ENCODE data around the gene DNAH5.

The DNAH5 gene

DNA sequence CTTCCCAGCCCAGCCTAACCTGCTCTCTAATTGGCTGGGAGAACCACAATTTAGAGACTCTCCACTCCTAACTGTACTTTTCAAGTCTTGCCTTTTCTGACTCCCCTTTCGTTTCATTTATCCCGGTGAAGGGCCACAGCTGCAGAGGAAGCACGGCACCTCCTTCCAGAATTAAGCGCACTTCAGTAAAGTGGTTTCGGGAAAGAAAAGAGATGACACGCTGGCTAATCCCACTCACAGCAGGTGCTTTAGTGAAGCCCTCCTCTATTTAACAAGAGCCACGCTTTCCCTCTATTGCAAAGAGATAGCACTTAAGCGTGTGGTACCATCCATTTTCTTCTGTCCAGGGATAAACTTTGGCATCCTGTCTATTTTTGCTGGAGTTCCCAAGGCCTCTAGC, 4.8 kb downstream of the DNAH5 start:
- CTCF ChIA-PET, result no interaction called here
- no peak overlapping the region for H3K27ac ChIP-seq (ENCODE audit: insufficient read depth in 1 of 2, low read depth in 1 of 2, low read length in 2 of 2, poor library complexity in 1 of 2, severe bottlenecking in 2 of 2)
- DNase-seq, result no peak
- no peaks in the 10 kb centered on the region for H3K4me1 ChIP-seq (ENCODE audit: control extremely low read depth in 1 of 4, control insufficient read depth in 4 of 4, insufficient read depth in 4 of 4, low read length in 3 of 4)
- peaks cover 0 to 3% (median 0%) of the 10 kb centered on the region in 5 experiments for H3K27me3 ChIP-seq (replicated peaks in 2 of 5; ENCODE audit: control insufficient read depth in 4 of 5, insufficient read depth in 5 of 5, low read length in 4 of 5)
- H3K9me3 ChIP-seq (ENCODE audit: control extremely low read depth in 1 of 5, control insufficient read depth in 4 of 5, insufficient read depth in 2 of 5, low read depth in 1 of 5, low read length in 4 of 5), result no peaks in the 10 kb centered on the region
- POLR2A ChIA-PET, result no interaction called here
- whole genome bisulfite sequencing (ENCODE audit: insufficient coverage), result 70% methylated on average over 8 of the region's 8 CpGs
- no peaks in the 10 kb centered on the region for H3K36me3 ChIP-seq (ENCODE audit: control insufficient read depth in 4 of 4, insufficient read depth in 4 of 4, low read length in 3 of 4)
- H3K4me3 ChIP-seq (ENCODE audit: control insufficient read depth in 1 of 7, extremely low read depth in 1 of 7, insufficient read depth in 4 of 7, low read depth in 2 of 7, low read length in 6 of 7), result no peak overlapping the region

GRCh38 chr5:13934921-13935320, 9.6 kb downstream of the DNAH5 start:
- Histone ChIP-seq H3K4me1 (ENCODE audit: control extremely low read depth in 1 of 4, control insufficient read depth in 4 of 4, insufficient read depth in 4 of 4, low read length in 3 of 4) (no peaks in the 10 kb centered on the region), H3K4me3 (ENCODE audit: control insufficient read depth in 1 of 7, extremely low read depth in 1 of 7, insufficient read depth in 4 of 7, low read depth in 2 of 7, low read length in 6 of 7) (no peak overlapping the region), H3K36me3 (ENCODE audit: control insufficient read depth in 4 of 4, insufficient read depth in 4 of 4, low read length in 3 of 4) (no peaks in the 10 kb centered on the region), H3K27me3 (replicated peaks in 2 of 5; ENCODE audit: control insufficient read depth in 4 of 5, insufficient read depth in 5 of 5, low read length in 4 of 5) (peaks cover 0 to 2% (median 0%) of the 10 kb centered on the region in 5 experiments), H3K9me3 (ENCODE audit: control extremely low read depth in 1 of 5, control insufficient read depth in 4 of 5, insufficient read depth in 2 of 5, low read depth in 1 of 5, low read length in 4 of 5) (peaks cover 0 to 5% (median 0%) of the 10 kb centered on the region in 5 experiments), H3K27ac (ENCODE audit: insufficient read depth in 1 of 2, low read depth in 1 of 2, low read length in 2 of 2, poor library complexity in 1 of 2, severe bottlenecking in 2 of 2) (no peak overlapping the region)
- CTCF ChIA-PET, result no interaction called here
- DNase-seq, result no peak
- POLR2A ChIA-PET, result no interaction called here
- WGBS (ENCODE audit: insufficient coverage), result no CpG with 5 or more reads among the region's 1 CpG

GRCh38 chr5:13934125-13934524, 10.4 kb downstream of the DNAH5 start:
- POLR2A ChIA-PET, result no interaction called here
- H3K9me3 ChIP-seq (ENCODE audit: control extremely low read depth in 1 of 5, control insufficient read depth in 4 of 5, insufficient read depth in 2 of 5, low read depth in 1 of 5, low read length in 4 of 5), result peaks cover 0 to 5% (median 0%) of the 10 kb centered on the region in 5 experiments
- no peak for DNase-seq
- WGBS (ENCODE audit: insufficient coverage), result 100% methylated on average over 1 of the region's 2 CpGs
- CTCF ChIA-PET, result no interaction called here
- H3K27ac ChIP-seq (ENCODE audit: insufficient read depth in 1 of 2, low read depth in 1 of 2, low read length in 2 of 2, poor library complexity in 1 of 2, severe bottlenecking in 2 of 2), result no peak overlapping the region
- no peak overlapping the region for H3K4me3 ChIP-seq (ENCODE audit: control insufficient read depth in 1 of 7, extremely low read depth in 1 of 7, insufficient read depth in 4 of 7, low read depth in 2 of 7, low read length in 6 of 7)
- no peaks in the 10 kb centered on the region for H3K4me1 ChIP-seq (ENCODE audit: control extremely low read depth in 1 of 4, control insufficient read depth in 4 of 4, insufficient read depth in 4 of 4, low read length in 3 of 4)
- H3K36me3 ChIP-seq (ENCODE audit: control insufficient read depth in 4 of 4, insufficient read depth in 4 of 4, low read length in 3 of 4), result no peaks in the 10 kb centered on the region
- H3K27me3 ChIP-seq (replicated peaks in 2 of 5; ENCODE audit: control insufficient read depth in 4 of 5, insufficient read depth in 5 of 5, low read length in 4 of 5), result no peaks in the 10 kb centered on the region

- H3K9me3 ChIP-seq (ENCODE audit: control extremely low read depth in 1 of 5, control insufficient read depth in 4 of 5, insufficient read depth in 2 of 5, low read depth in 1 of 5, low read length in 4 of 5), result peaks cover 0 to 5% (median 0%) of the 10 kb centered on the region in 5 experiments
- no peaks in the 10 kb centered on the region for H3K27me3 ChIP-seq (replicated peaks in 2 of 5; ENCODE audit: control insufficient read depth in 4 of 5, insufficient read depth in 5 of 5, low read length in 4 of 5)
- no peaks in the 10 kb centered on the region for H3K36me3 ChIP-seq (ENCODE audit: control insufficient read depth in 4 of 4, insufficient read depth in 4 of 4, low read length in 3 of 4)
- DNase-seq, result no peak
- ChIA-PET POLR2A (no interaction called here), CTCF (no interaction called here)
- no peak overlapping the region for H3K27ac ChIP-seq (ENCODE audit: insufficient read depth in 1 of 2, low read depth in 1 of 2, low read length in 2 of 2, poor library complexity in 1 of 2, severe bottlenecking in 2 of 2)
- H3K4me1 ChIP-seq (ENCODE audit: control extremely low read depth in 1 of 4, control insufficient read depth in 4 of 4, insufficient read depth in 4 of 4, low read length in 3 of 4), result no peaks in the 10 kb centered on the region
- 80% methylated on average over 3 of the region's 3 CpGs for whole genome bisulfite sequencing (ENCODE audit: insufficient coverage)
- H3K4me3 ChIP-seq (ENCODE audit: control insufficient read depth in 1 of 7, extremely low read depth in 1 of 7, insufficient read depth in 4 of 7, low read depth in 2 of 7, low read length in 6 of 7), result no peak overlapping the region
Measured at GRCh38 chr5:13932561-13932960, 11.9 kb downstream of the DNAH5 start.

- no peaks in the 10 kb centered on the region for H3K4me1 ChIP-seq (ENCODE audit: control extremely low read depth in 1 of 4, control insufficient read depth in 4 of 4, insufficient read depth in 4 of 4, low read length in 3 of 4)
- no peaks in the 10 kb centered on the region for H3K36me3 ChIP-seq (ENCODE audit: control insufficient read depth in 4 of 4, insufficient read depth in 4 of 4, low read length in 3 of 4)
- H3K27ac ChIP-seq (ENCODE audit: insufficient read depth in 1 of 2, low read depth in 1 of 2, low read length in 2 of 2, poor library complexity in 1 of 2, severe bottlenecking in 2 of 2), result no peak overlapping the region
- no peak overlapping the region for H3K4me3 ChIP-seq (ENCODE audit: control insufficient read depth in 1 of 7, extremely low read depth in 1 of 7, insufficient read depth in 4 of 7, low read depth in 2 of 7, low read length in 6 of 7)
- ChIA-PET CTCF (no interaction called here), POLR2A (no interaction called here)
- H3K27me3 ChIP-seq (replicated peaks in 2 of 5; ENCODE audit: control insufficient read depth in 4 of 5, insufficient read depth in 5 of 5, low read length in 4 of 5), result no peaks in the 10 kb centered on the region
- DNase-seq, result no peak
- H3K9me3 ChIP-seq (ENCODE audit: control extremely low read depth in 1 of 5, control insufficient read depth in 4 of 5, insufficient read depth in 2 of 5, low read depth in 1 of 5, low read length in 4 of 5), result peaks cover 0 to 5% (median 0%) of the 10 kb centered on the region in 5 experiments
Measured at GRCh38 chr5:13932011-13932410, 12.5 kb downstream of the DNAH5 start.

GRCh38 chr5:13930541-13931171, 13.8 kb downstream of the DNAH5 start:
- no peak overlapping the region for H3K27ac ChIP-seq (ENCODE audit: insufficient read depth in 1 of 2, low read depth in 1 of 2, low read length in 2 of 2, poor library complexity in 1 of 2, severe bottlenecking in 2 of 2)
- H3K4me3 ChIP-seq (ENCODE audit: control insufficient read depth in 1 of 7, extremely low read depth in 1 of 7, insufficient read depth in 4 of 7, low read depth in 2 of 7, low read length in 6 of 7), result no peak overlapping the region
- ChIA-PET POLR2A (no interaction called here), CTCF (no interaction called here)
- no peaks in the 10 kb centered on the region for H3K36me3 ChIP-seq (ENCODE audit: control insufficient read depth in 4 of 4, insufficient read depth in 4 of 4, low read length in 3 of 4)
- no peak for DNase-seq
- no peaks in the 10 kb centered on the region for H3K4me1 ChIP-seq (ENCODE audit: control extremely low read depth in 1 of 4, control insufficient read depth in 4 of 4, insufficient read depth in 4 of 4, low read length in 3 of 4)
- no peaks in the 10 kb centered on the region for H3K27me3 ChIP-seq (replicated peaks in 2 of 5; ENCODE audit: control insufficient read depth in 4 of 5, insufficient read depth in 5 of 5, low read length in 4 of 5)
- peaks cover 0 to 5% (median 0%) of the 10 kb centered on the region in 5 experiments for H3K9me3 ChIP-seq (ENCODE audit: control extremely low read depth in 1 of 5, control insufficient read depth in 4 of 5, insufficient read depth in 2 of 5, low read depth in 1 of 5, low read length in 4 of 5)
- WGBS (ENCODE audit: insufficient coverage), result 68% methylated on average over 8 of the region's 8 CpGs

DNA sequence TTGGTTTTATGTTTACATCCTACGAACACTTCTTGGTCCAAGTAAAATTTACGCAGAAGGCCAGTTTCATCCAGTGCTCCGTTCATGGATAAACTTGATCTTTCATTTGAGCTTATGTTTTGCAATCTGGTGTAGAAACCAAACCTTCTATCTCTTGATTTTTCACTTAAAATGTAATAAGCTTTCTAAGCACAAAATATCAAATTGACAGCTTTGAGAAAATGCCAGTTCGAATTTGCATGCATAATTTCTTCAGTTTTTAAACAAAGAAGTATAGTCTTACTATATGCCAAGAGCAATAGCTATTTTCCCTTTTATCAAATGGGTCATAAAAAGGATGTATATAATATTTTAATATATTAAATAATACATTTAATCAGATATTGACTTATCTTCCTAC, 17.8 kb downstream of the DNAH5 start:
- Histone ChIP-seq H3K36me3 (ENCODE audit: control insufficient read depth in 4 of 4, insufficient read depth in 4 of 4, low read length in 3 of 4) (no peaks in the 10 kb centered on the region), H3K9me3 (ENCODE audit: control extremely low read depth in 1 of 5, control insufficient read depth in 4 of 5, insufficient read depth in 2 of 5, low read depth in 1 of 5, low read length in 4 of 5) (no peaks in the 10 kb centered on the region), H3K27me3 (replicated peaks in 2 of 5; ENCODE audit: control insufficient read depth in 4 of 5, insufficient read depth in 5 of 5, low read length in 4 of 5) (no peaks in the 10 kb centered on the region), H3K27ac (ENCODE audit: insufficient read depth in 1 of 2, low read depth in 1 of 2, low read length in 2 of 2, poor library complexity in 1 of 2, severe bottlenecking in 2 of 2) (no peak overlapping the region), H3K4me3 (ENCODE audit: control insufficient read depth in 1 of 7, extremely low read depth in 1 of 7, insufficient read depth in 4 of 7, low read depth in 2 of 7, low read length in 6 of 7) (no peak overlapping the region), H3K4me1 (ENCODE audit: control extremely low read depth in 1 of 4, control insufficient read depth in 4 of 4, insufficient read depth in 4 of 4, low read length in 3 of 4) (no peaks in the 10 kb centered on the region)
- 96% methylated on average over 3 of the region's 4 CpGs for WGBS (ENCODE audit: insufficient coverage)
- DNase-seq, result no peak
- CTCF ChIA-PET, result no interaction called here
- POLR2A ChIA-PET, result no interaction called here

Measured in common myeloid progenitor, CD34-positive (primary cell).